B cell (primary cell): Measurements from ENCODE around the gene ZNF627. TPM values are rescaled to one million over a fixed set of nuclear protein-coding genes. Genes with fewer than 3 reads are reported as not detected.

Experiments used
- ATAC-seq: fragments of 200-7000 bp; cut with Tn5 transposase; one replicate; pipeline ENCODE4 v1.10.0; 2021; ENCODE audit warnings: low read depth, mild to moderate bottlenecking, moderate number of reproducible peaks, moderate library complexity
- CTCF ChIA-PET: fragments of 350-600 bp; sonication (Branson Sonifier 250); formaldehyde crosslinking; loops from one replicate; lab custom pipeline; 2021; ENCODE audit warnings: antibody characterized with exemption, inconsistent platforms; lab: Charles Lee
- POLR2A ChIA-PET: fragments of 350-600 bp; sonication (Branson Sonifier 250); formaldehyde crosslinking; loops from one replicate; lab custom pipeline; 2021; ENCODE audit warnings: antibody characterized with exemption; lab: Charles Lee
- DNase-seq: peaks from one replicate; pipeline ENCODE4 v3.0.0; 2013
- H2AFZ ChIP-seq: 2 replicates; pipeline ENCODE4 v1.6.1; 2012; ENCODE audit warnings: mild to moderate bottlenecking, low read depth, low read length; ENCODE audit not compliant: insufficient read depth, poor library complexity, severe bottlenecking
- H3K27ac ChIP-seq, 2 donors: 1 replicate in 1 of 2; 2 replicates in 1 of 2; pipeline ENCODE4 v1.5.1; 2012 to 2013; ENCODE audit warnings: low read length in 2 of 2, mild to moderate bottlenecking in 2 of 2, moderate library complexity in 1 of 2
- H3K27me3 ChIP-seq, 4 experiments: fragments of 200-600 bp in 1 of 4; sonication (generic) in 1 of 4; replicated peaks in 1 of 4; 1 replicate in 2 of 4; 2 replicates in 2 of 4; pipeline versions ENCODE4 v1.6.1 to v1.7.0; 2013 to 2016; ENCODE audit warnings: low read length in 3 of 4, mild to moderate bottlenecking in 2 of 4, mixed read lengths in 1 of 4, moderate library complexity in 1 of 4; ENCODE audit not compliant: insufficient read depth in 4 of 4, control insufficient read depth in 3 of 4; ENCODE audit errors: control extremely low read depth in 1 of 4
- H3K36me3 ChIP-seq, 2 experiments: replicated peaks in 1 of 2; 1 replicate in 1 of 2; 2 replicates in 1 of 2; pipeline versions ENCODE4 v1.6.1 to v1.7.1; 2013; ENCODE audit warnings: low read length in 1 of 2; ENCODE audit not compliant: insufficient read depth in 2 of 2, control insufficient read depth in 1 of 2; ENCODE audit errors: control extremely low read depth in 1 of 2, extremely low read depth in 1 of 2
- H3K4me1 ChIP-seq, 2 donors: fragments of 200-600 bp in 1 of 2; sonication (generic) in 1 of 2; 1 replicate in 1 of 2; 2 replicates in 1 of 2; pipeline versions ENCODE4 v1.5.1 to v1.6.1; 2013 to 2017; ENCODE audit warnings: low read length in 2 of 2; ENCODE audit not compliant: control insufficient read depth in 2 of 2, insufficient read depth in 2 of 2
- H3K4me2 ChIP-seq: replicated peaks from 2 replicates; pipeline ENCODE3; 2012; ENCODE audit warnings: mild to moderate bottlenecking, low read depth, low read length; ENCODE audit not compliant: poor library complexity, severe bottlenecking
- H3K4me3 ChIP-seq, 5 experiments: fragments of 200-600 bp in 1 of 5; sonication (generic) in 1 of 5; 1 replicate in 3 of 5; 2 replicates in 2 of 5; pipeline versions ENCODE4 v1.5.1 to v1.7.0; 2011 to 2016; ENCODE audit warnings: low read length in 4 of 5, mild to moderate bottlenecking in 4 of 5, low read depth in 2 of 5, control low read depth in 1 of 5, moderate library complexity in 1 of 5; ENCODE audit not compliant: insufficient read depth in 1 of 5; ENCODE audit errors: control extremely low read depth in 1 of 5, extremely low read depth in 1 of 5
- H3K79me2 ChIP-seq: fragments of 200-600 bp; sonication (generic); one replicate; pipeline ENCODE4 v1.6.0; 2016; ENCODE audit warnings: low read length; ENCODE audit not compliant: control insufficient read depth, insufficient read depth
- H3K9ac ChIP-seq: fragments of 200-600 bp; sonication (generic); 2 replicates; pipeline ENCODE4 v1.6.1; 2017; ENCODE audit warnings: mild to moderate bottlenecking, low read length, moderate library complexity
- H3K9me3 ChIP-seq, 3 donors: one replicate each; pipeline versions ENCODE4 v1.6.1 to v1.7.1; 2013; ENCODE audit warnings: low read length in 2 of 3; ENCODE audit not compliant: control insufficient read depth in 2 of 3, insufficient read depth in 1 of 3; ENCODE audit errors: control extremely low read depth in 1 of 3
- H4K20me1 ChIP-seq: 2 replicates; pipeline ENCODE4 v1.6.0; 2012; ENCODE audit warnings: mild to moderate bottlenecking, low read length; ENCODE audit not compliant: insufficient read depth, control insufficient read depth, poor library complexity, severe bottlenecking
- H3K27ac Mint-ChIP-seq: one replicate; pipeline ENCODE4 v1.8.0; 2021; ENCODE audit warnings: mixed read lengths
- H3K27me3 Mint-ChIP-seq: one replicate; pipeline ENCODE4 v1.8.0; 2021; ENCODE audit warnings: mixed read lengths
- H3K4me1 Mint-ChIP-seq: one replicate; pipeline ENCODE4 v1.8.0; 2021; ENCODE audit warnings: mixed read lengths
- H3K4me3 Mint-ChIP-seq: one replicate; pipeline ENCODE4 v1.8.0; 2021; ENCODE audit warnings: mixed read lengths
- H3K9me3 Mint-ChIP-seq: one replicate; pipeline ENCODE4 v1.8.0; 2022; ENCODE audit warnings: mixed read lengths; ENCODE audit not compliant: insufficient read depth
- CTCF ChIP-seq: fragments of 200-600 bp; IDR thresholded peaks from one replicate; pipeline ENCODE4 v1.8.0; 2022; ENCODE audit warnings: antibody characterized with exemption, mild to moderate bottlenecking
- EZH2 ChIP-seq: IDR thresholded peaks from 2 replicates; pipeline ENCODE4 v1.6.1; 2012; ENCODE audit warnings: borderline replicate concordance, low read depth, mild to moderate bottlenecking, moderate library complexity, low read length; ENCODE audit not compliant: insufficient read depth, poor library complexity, severe bottlenecking
- WGBS: methylation state at CpG from one replicate; pipeline ENCODE4 v1.1.5; 2013; ENCODE audit warnings: missing lambda C conversion rate; ENCODE audit not compliant: insufficient coverage; 5-methylcytosine and 5-hydroxymethylcytosine counted together
- intact Hi-C: fragments of 100-400 bp; cut with micrococcal nuclease; formaldehyde crosslinking; loops from one replicate; pipeline ENCODE4 v1.10.0; 2022
- polyA plus RNA-seq: library from polyadenylated mRNA; depleted of rRNA; stranded (reverse); fragments of >200 nt; gene quantifications from 2 replicates; pipeline ENCODE4 v1.2.3, GENCODE V29; 2012
- total RNA-seq, 2 donors: library from RNA; stranded (reverse); fragments of 120-200 nt in 1 of 2; gene quantifications; 1 replicate in 1 of 2; 2 replicates in 1 of 2; pipeline versions ENCODE4 v1.2.3 to v1.2.4, GENCODE V29; 2013 to 2022

The ZNF627 gene
- total and polyA plus RNA-seq, 2 donors (not counting 1 experiment from before 2014, with no cell fraction given) = 9.6 to 26.2 TPM

- Histone ChIP-seq H3K27ac (no peak overlapping the region), H3K4me3 (no peak overlapping the region), H3K27me3 (no peaks in the 10 kb centered on the region), H3K9me3 (no peaks in the 10 kb centered on the region), H3K9ac (no peak overlapping the region), H3K36me3 (no peaks in the 10 kb centered on the region), H3K79me2 (no peaks in the 10 kb centered on the region), H2AFZ (no peak overlapping the region), H3K4me1 (no peaks in the 10 kb centered on the region), H3K4me2 (no peak overlapping the region), H4K20me1 (no peaks in the 10 kb centered on the region)
- intact Hi-C loops = no loop called here
- no peaks in the 10 kb centered on the region for H3K9me3 Mint-ChIP-seq
- no peaks in the 10 kb centered on the region for H3K4me1 Mint-ChIP-seq
- ChIA-PET POLR2A (no interaction called here), CTCF (no interaction called here)
- ATAC-seq (no peak), DNase-seq (no peak)
- no peak overlapping the region for H3K27ac Mint-ChIP-seq
- H3K27me3 Mint-ChIP-seq = peaks cover 4% of the 10 kb centered on the region
- no peak overlapping the region for H3K4me3 Mint-ChIP-seq
- TF ChIP-seq CTCF (no peak), EZH2 (no peak)
- WGBS = 98% methylated on average over 27 of the region's 30 CpGs
Measured at GRCh38 chr19:11662278-11662677, 65.0 kb downstream of the ZNF627 start.

GRCh38 chr19:11663181-11663591 is 65.9 kb downstream of the ZNF627 start:
- intact Hi-C loops = no loop called here
- Histone ChIP-seq H3K27me3 (no peaks in the 10 kb centered on the region), H2AFZ (no peak overlapping the region), H3K79me2 (no peaks in the 10 kb centered on the region), H3K9me3 (no peaks in the 10 kb centered on the region), H3K27ac (no peak overlapping the region), H3K36me3 (no peaks in the 10 kb centered on the region), H3K4me1 (no peaks in the 10 kb centered on the region), H3K4me3 (no peak overlapping the region), H3K4me2 (no peak overlapping the region), H3K9ac (no peak overlapping the region), H4K20me1 (no peaks in the 10 kb centered on the region)
- H3K27ac Mint-ChIP-seq = no peak overlapping the region
- no peak for DNase-seq
- TF ChIP-seq CTCF (no peak), EZH2 (no peak)
- no peaks in the 10 kb centered on the region for H3K9me3 Mint-ChIP-seq
- WGBS = 93% methylated on average over 6 of the region's 8 CpGs
- ChIA-PET CTCF (no interaction called here), POLR2A (no interaction called here)
- no peak overlapping the region for H3K4me3 Mint-ChIP-seq
- H3K4me1 Mint-ChIP-seq = no peaks in the 10 kb centered on the region
- ATAC-seq = no peak
- H3K27me3 Mint-ChIP-seq = no peaks in the 10 kb centered on the region

Other genes starting within 250 kb of the ZNF627 start
- 3.8 and 4.5 TPM in 2 replicates for gene PLPPR2, start 242.1 kb upstream of the ZNF627 start, total RNA-seq
- 11.1 and 11.5 TPM in 2 replicates for gene PLPPR2, start 242.1 kb upstream of the ZNF627 start, polyA plus RNA-seq
- gene SWSAP1, start 222.8 kb upstream of the ZNF627 start, total RNA-seq = 5.0 TPM in 2 replicates
- 6.4 and 7.6 TPM in 2 replicates for gene SWSAP1, start 222.8 kb upstream of the ZNF627 start, polyA plus RNA-seq
- gene EPOR, start 213.2 kb upstream of the ZNF627 start, total RNA-seq = 6.4 and 9.4 TPM in 2 replicates
- 12.7 and 13.8 TPM in 2 replicates for gene EPOR, start 213.2 kb upstream of the ZNF627 start, polyA plus RNA-seq
- 0.54 and 0.78 TPM in 2 replicates for gene RGL3, start 178.2 kb upstream of the ZNF627 start, total RNA-seq
- 2.8 and 3.5 TPM in 2 replicates for gene RGL3, start 178.2 kb upstream of the ZNF627 start, polyA plus RNA-seq
- 0.27 and 0.62 TPM in 2 replicates for gene ODAD3, start 162.4 kb upstream of the ZNF627 start, total RNA-seq
- 0.18 and 0.69 TPM in 2 replicates for gene ODAD3, start 162.4 kb upstream of the ZNF627 start, polyA plus RNA-seq
- 364 and 402 TPM in 2 replicates for gene PRKCSH, start 161.8 kb upstream of the ZNF627 start, total RNA-seq
- 259 and 336 TPM in 2 replicates for gene PRKCSH, start 161.8 kb upstream of the ZNF627 start, polyA plus RNA-seq
- gene ELAVL3, start 116.4 kb upstream of the ZNF627 start, total RNA-seq = not detected in 2 replicates
- gene ELAVL3, start 116.4 kb upstream of the ZNF627 start, polyA plus RNA-seq = 0.01 TPM in 1 of 2 replicates, not detected in the other
- 24.2 and 28.0 TPM in 2 replicates for gene ZNF653, start 91.6 kb upstream of the ZNF627 start, total RNA-seq
- 17.4 and 26.2 TPM in 2 replicates for gene ZNF653, start 91.6 kb upstream of the ZNF627 start, polyA plus RNA-seq
- 45.6 and 56.7 TPM in 2 replicates for gene ECSIT, start 68.3 kb upstream of the ZNF627 start, total RNA-seq
- gene ECSIT, start 68.3 kb upstream of the ZNF627 start, polyA plus RNA-seq = 57.8 and 63.1 TPM in 2 replicates
- not detected in 2 replicates for gene CNN1, start 58.6 kb upstream of the ZNF627 start, total RNA-seq
- gene CNN1, start 58.6 kb upstream of the ZNF627 start, polyA plus RNA-seq = not detected in 2 replicates
- gene ELOF1, start 38.3 kb upstream of the ZNF627 start, total RNA-seq = 69.5 and 70.9 TPM in 2 replicates
- 64.1 and 76.2 TPM in 2 replicates for gene ELOF1, start 38.3 kb upstream of the ZNF627 start, polyA plus RNA-seq
- gene ACP5, start 19.8 kb upstream of the ZNF627 start, total RNA-seq = 151 and 158 TPM in 2 replicates
- 152 and 169 TPM in 2 replicates for gene ACP5, start 19.8 kb upstream of the ZNF627 start, polyA plus RNA-seq
- gene ZNF823, start 141.5 kb downstream of the ZNF627 start, total RNA-seq = 4.2 and 5.1 TPM in 2 replicates
- 1.1 and 1.8 TPM in 2 replicates for gene ZNF823, start 141.5 kb downstream of the ZNF627 start, polyA plus RNA-seq
- gene ZNF441, start 169.5 kb downstream of the ZNF627 start, total RNA-seq = 43.5 and 45.3 TPM in 2 replicates
- 4.2 and 7.4 TPM in 2 replicates for gene ZNF441, start 169.5 kb downstream of the ZNF627 start, polyA plus RNA-seq
- gene ZNF491, start 201.0 kb downstream of the ZNF627 start, total RNA-seq = 1.7 and 2.4 TPM in 2 replicates
- gene ZNF491, start 201.0 kb downstream of the ZNF627 start, polyA plus RNA-seq = 0.57 and 0.65 TPM in 2 replicates
- 22.4 and 23.4 TPM in 2 replicates for gene ZNF440, start 216.8 kb downstream of the ZNF627 start, total RNA-seq
- 3.4 and 4.3 TPM in 2 replicates for gene ZNF440, start 216.8 kb downstream of the ZNF627 start, polyA plus RNA-seq